Suprapubic skin (tissue), 3 donors: ENCODE data around the gene GIGYF1.

Experiments
- POLR2AphosphoS5 ChIP-seq, 3 donors: sonication (generic); formaldehyde crosslinking; IDR thresholded peaks; one replicate each; pipeline ENCODE4 v1.6.1; 2017; ENCODE audit warnings: antibody characterized with exemption in 3 of 3
- TF ChIP-seq, protein P1 (sequence below), 2 donors: fragments of 200-600 bp in 1 of 2; fragments of 450-650 bp in 1 of 2; sonication (generic) in 1 of 2; IDR thresholded peaks; one replicate each; pipeline ENCODE4 v1.5.1; 2016 to 2019; ENCODE audit warnings: antibody characterized with exemption in 2 of 2, mild to moderate bottlenecking in 1 of 2, moderate library complexity in 1 of 2

DNA sequence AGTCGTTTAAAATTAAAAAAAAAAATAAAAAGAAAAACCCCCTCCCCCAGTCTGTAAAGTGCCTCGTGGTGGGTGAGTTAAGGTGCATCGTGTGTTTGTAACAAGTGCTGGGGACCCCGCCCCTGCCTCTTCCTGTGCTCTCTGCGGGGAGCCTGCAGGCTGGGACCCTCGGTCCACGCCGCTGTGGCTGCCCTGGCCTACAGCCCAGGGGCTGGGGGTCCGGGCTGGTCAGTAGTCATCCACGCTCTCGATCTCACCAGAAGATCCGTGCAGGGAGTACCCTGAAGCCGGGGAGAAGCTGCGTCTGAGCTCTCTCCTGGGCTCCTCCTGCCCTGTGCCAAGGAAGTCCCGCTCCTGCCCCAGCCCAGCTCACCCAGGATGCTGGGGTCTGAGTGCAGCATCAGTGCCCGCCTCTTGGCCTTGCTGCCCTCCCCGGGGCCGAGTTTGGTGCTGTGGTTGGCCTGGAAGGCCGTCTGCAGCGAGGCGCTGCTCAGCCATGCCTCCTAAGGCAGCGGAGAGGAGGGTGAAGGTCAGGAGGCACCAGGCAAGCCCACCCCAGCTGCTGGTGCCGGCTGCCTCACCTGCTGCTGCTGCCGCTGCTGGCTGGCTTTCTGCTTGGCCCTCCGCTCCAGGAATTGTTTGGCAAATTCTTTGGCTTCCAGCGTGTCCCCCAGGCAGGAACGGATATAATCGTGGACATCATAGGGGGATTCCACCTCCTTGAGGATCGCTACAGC is 12.4 kb downstream of the GIGYF1 start:
- TF ChIP-seq, protein P1, sequence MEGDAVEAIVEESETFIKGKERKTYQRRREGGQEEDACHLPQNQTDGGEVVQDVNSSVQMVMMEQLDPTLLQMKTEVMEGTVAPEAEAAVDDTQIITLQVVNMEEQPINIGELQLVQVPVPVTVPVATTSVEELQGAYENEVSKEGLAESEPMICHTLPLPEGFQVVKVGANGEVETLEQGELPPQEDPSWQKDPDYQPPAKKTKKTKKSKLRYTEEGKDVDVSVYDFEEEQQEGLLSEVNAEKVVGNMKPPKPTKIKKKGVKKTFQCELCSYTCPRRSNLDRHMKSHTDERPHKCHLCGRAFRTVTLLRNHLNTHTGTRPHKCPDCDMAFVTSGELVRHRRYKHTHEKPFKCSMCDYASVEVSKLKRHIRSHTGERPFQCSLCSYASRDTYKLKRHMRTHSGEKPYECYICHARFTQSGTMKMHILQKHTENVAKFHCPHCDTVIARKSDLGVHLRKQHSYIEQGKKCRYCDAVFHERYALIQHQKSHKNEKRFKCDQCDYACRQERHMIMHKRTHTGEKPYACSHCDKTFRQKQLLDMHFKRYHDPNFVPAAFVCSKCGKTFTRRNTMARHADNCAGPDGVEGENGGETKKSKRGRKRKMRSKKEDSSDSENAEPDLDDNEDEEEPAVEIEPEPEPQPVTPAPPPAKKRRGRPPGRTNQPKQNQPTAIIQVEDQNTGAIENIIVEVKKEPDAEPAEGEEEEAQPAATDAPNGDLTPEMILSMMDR (IDR thresholded peaks at IDR 0.05) = no peak
- no peak for TF ChIP-seq POLR2AphosphoS5 (IDR thresholded peaks at IDR 0.05)
